OCI-LY7 (cell line): ENCODE results near the gene ABHD18.
A peak's percentile ranks its signal among the peaks of the same experiment; 100 is the strongest.

Experiments used
- EZH2phosphoT487 ChIP-seq: fragments of 200-600 bp; sonication (generic); IDR thresholded peaks from 2 replicates; pipeline ENCODE4 v1.6.1; 2018; ENCODE audit warnings: low read depth, borderline replicate concordance, mild to moderate bottlenecking, mixed run types, antibody characterized with exemption, low read length, moderate library complexity, mixed read lengths
- TF ChIP-seq, protein P1 (sequence below): fragments of 200-600 bp; sonication (generic); conservative IDR thresholded peaks from 2 replicates; pipeline ENCODE4 v1.5.1; 2014; ENCODE audit warnings: mild to moderate bottlenecking, antibody characterized with exemption, low read length, moderate library complexity, mixed read lengths

DNA sequence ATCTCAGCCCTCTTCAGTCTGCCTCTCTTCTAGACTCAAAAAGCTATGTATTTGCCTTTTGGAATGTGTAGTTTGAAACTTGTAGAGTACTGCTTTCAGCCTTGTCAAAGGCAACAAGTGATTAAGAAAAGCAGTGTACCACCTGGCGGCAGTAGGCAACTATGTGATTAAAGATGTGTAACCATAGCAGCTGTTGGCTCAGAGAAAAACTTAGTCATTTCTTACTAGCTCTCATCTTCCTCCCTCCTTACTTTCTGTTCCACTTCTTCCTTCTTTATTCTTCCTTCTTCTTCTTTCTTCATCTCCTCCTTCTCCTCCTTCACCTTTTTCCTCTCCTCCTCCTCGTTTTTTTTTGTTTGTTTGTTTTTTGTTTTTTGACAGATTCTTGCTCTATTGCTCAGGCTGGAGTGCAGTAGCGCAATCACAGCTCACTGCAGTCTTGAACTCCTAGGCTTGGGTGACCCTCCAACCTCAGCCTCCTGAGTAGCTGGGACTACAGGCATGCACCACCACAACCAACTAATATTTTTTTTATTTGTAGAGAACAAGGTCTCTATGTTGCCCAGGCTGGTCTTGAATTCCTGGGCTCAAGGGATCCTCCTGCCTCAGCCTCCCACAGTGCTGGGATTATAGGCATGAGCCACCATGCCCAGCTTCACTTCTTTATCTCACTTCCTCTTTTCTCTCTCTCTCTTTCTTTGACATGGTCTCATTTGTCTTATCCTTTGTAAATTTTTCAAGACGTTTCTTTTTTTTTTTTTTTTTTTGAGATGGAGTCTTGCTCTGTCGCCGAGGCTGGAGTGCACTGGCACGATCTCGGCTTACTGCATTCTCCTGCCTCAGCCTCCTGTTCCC lies 32.6 kb downstream of the ABHD18 start:
- TF ChIP-seq, protein P1, sequence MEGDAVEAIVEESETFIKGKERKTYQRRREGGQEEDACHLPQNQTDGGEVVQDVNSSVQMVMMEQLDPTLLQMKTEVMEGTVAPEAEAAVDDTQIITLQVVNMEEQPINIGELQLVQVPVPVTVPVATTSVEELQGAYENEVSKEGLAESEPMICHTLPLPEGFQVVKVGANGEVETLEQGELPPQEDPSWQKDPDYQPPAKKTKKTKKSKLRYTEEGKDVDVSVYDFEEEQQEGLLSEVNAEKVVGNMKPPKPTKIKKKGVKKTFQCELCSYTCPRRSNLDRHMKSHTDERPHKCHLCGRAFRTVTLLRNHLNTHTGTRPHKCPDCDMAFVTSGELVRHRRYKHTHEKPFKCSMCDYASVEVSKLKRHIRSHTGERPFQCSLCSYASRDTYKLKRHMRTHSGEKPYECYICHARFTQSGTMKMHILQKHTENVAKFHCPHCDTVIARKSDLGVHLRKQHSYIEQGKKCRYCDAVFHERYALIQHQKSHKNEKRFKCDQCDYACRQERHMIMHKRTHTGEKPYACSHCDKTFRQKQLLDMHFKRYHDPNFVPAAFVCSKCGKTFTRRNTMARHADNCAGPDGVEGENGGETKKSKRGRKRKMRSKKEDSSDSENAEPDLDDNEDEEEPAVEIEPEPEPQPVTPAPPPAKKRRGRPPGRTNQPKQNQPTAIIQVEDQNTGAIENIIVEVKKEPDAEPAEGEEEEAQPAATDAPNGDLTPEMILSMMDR = peak; percentile 72
- TF ChIP-seq EZH2phosphoT487 = no peak
